KOPT-K1 (cell line): ENCODE data around the gene GPR65.
A peak's percentile ranks its signal among the peaks of the same experiment; 100 is the strongest.
"Not testable (repeated sequence)": the region's sequence is repeated elsewhere in the genome, so short reads cannot be mapped to it uniquely, and the experiment has no call there.

ENCODE experiments used
- H3K27ac ChIP-seq: fragments of 200-600 bp; sonication (generic); 2 replicates; pipeline ENCODE4 v1.5.1; 2016; ENCODE audit warnings: antibody characterized with exemption, mild to moderate bottlenecking, low read depth, low read length; ENCODE audit not compliant: poor library complexity, severe bottlenecking
- H3K36me3 ChIP-seq: fragments of 200-600 bp; sonication (generic); 2 replicates; pipeline ENCODE4 v1.5.1; 2017; ENCODE audit warnings: antibody characterized with exemption, mild to moderate bottlenecking, low read length, moderate library complexity; ENCODE audit not compliant: insufficient read depth
- H3K9me3 ChIP-seq: fragments of 200-600 bp; sonication (generic); 2 replicates; pipeline ENCODE4 v1.5.1; 2017; ENCODE audit warnings: antibody characterized with exemption, low read length, mild to moderate bottlenecking; ENCODE audit not compliant: insufficient read depth, poor library complexity, severe bottlenecking

Gene GPR65

DNA sequence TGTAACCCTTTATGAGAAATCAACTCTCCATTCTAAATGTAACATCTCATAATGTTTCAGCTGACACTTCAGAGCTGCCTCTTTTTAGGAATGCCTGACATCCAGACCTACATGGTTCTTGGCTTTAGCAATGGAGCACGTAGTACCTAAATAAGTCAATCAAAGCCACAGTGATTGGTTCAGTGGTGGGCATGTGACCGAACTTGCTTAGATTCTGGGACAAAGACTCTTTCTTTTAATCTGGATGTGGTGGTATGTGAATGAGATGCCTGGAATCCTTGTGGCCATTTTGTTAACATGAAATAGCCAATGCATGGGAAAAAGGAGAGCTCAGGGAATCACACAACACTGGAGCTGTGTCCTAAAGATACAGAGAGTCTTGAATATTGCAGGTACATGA is 11.8 kb downstream of the GPR65 start:
- no peak overlapping the region for H3K27ac ChIP-seq
- H3K36me3 ChIP-seq, result 0 out of 2 replicates have a peak, but pooled peaks cover 5% of the 10 kb centered on the region
- no peaks in the 10 kb centered on the region for H3K9me3 ChIP-seq

DNA sequence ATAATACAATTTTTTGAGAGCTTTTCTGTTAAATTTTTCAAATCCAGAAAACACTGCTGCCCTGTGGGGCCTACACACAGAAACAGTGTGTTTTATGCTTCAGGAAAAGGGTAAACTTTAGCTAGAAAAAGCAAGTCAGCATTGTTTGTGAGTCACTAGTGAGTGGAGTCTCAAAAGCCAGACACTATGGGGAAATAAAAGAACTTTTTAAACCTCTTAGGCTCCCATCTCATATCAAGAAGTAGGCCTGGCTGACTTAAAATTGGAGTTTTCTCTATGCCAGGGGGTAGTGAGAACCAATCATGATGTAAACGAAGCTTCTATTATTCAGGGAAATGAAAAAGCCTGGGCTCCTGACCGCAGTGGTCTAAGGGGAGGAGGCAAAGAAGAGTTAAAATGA is 12.6 kb downstream of the GPR65 start:
- Histone ChIP-seq H3K9me3 (no peaks in the 10 kb centered on the region), H3K27ac (no peak overlapping the region), H3K36me3 (0 out of 2 replicates have a peak, but pooled peaks cover 5% of the 10 kb centered on the region)

- no peaks in the 10 kb centered on the region for H3K9me3 ChIP-seq
- H3K27ac ChIP-seq, result peak overlapping the region; percentile 56
- no peaks in the 10 kb centered on the region for H3K36me3 ChIP-seq
Measured at GRCh38 chr14:88023658-88024187, 18.8 kb downstream of the GPR65 start.

- H3K27ac ChIP-seq, result peak overlapping the region; percentile 56
- not testable (repeated sequence) for H3K36me3 ChIP-seq, H3K9me3 ChIP-seq
Measured at GRCh38 chr14:88024252-88025086, 19.5 kb downstream of the GPR65 start.

GRCh38 chr14:88025313-88025712 is 20.4 kb downstream of the GPR65 start:
- H3K9me3 ChIP-seq, result no peaks in the 10 kb centered on the region
- H3K36me3 ChIP-seq, result no peaks in the 10 kb centered on the region
- H3K27ac ChIP-seq, result no peak overlapping the region

- Histone ChIP-seq H3K9me3 (no peaks in the 10 kb centered on the region), H3K27ac (peak overlapping the region; percentile 61), H3K36me3 (no peaks in the 10 kb centered on the region)
Measured at GRCh38 chr14:88026890-88027289, 22.0 kb downstream of the GPR65 start.

DNA sequence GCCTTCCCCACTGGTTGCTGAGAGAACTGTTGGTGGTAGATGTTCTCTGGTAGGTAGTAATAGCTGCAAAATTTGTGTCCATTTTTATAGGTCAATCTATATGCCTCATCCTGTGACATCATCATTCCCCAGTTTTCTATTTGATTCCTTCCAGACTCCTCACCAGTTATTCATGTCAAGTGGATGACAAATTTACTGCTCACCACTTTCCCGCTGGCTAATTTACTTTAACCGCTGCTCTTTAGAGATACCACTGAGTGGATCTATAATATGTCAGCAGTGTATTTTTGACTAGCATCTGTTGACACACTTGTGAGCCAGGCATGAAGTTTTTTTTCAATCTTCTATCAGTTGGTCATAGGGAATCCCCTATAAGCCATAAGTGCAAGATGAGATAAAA is 24.6 kb downstream of the GPR65 start:
- Histone ChIP-seq H3K9me3 (no peaks in the 10 kb centered on the region), H3K27ac (no peak overlapping the region), H3K36me3 (no peaks in the 10 kb centered on the region)

GRCh38 chr14:88030079-88030478 is 25.1 kb downstream of the GPR65 start:
- Histone ChIP-seq H3K36me3 (no peaks in the 10 kb centered on the region), H3K9me3 (no peaks in the 10 kb centered on the region), H3K27ac (no peak overlapping the region)

DNA sequence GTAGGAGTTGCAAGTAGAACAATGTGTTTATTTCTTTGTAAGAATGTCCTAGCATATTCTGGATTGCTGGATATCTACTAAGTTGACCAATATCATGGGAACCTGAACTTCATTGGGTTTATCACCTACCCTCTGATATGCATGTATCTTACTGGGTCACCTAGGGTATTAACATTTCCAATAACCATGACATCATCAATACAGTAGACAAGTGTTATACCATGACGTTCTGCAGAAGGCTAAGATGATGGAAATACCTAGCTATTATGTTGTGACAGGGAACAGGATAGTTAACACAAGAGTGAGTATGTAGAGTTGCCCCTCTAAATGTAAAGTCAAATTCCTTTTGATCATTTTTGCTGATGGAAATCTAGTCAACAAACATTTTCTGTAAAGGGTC is 26.0 kb downstream of the GPR65 start:
- Histone ChIP-seq H3K9me3 (no peaks in the 10 kb centered on the region), H3K27ac (no peak overlapping the region), H3K36me3 (no peaks in the 10 kb centered on the region)

GRCh38 chr14:88032373-88032772 is 27.4 kb downstream of the GPR65 start:
- Histone ChIP-seq H3K27ac (no peak overlapping the region), H3K36me3 (no peaks in the 10 kb centered on the region), H3K9me3 (no peaks in the 10 kb centered on the region)

GRCh38 chr14:88034076-88034475 is 29.1 kb downstream of the GPR65 start:
- no peaks in the 10 kb centered on the region for H3K9me3 ChIP-seq
- H3K27ac ChIP-seq, result no peak overlapping the region

DNA sequence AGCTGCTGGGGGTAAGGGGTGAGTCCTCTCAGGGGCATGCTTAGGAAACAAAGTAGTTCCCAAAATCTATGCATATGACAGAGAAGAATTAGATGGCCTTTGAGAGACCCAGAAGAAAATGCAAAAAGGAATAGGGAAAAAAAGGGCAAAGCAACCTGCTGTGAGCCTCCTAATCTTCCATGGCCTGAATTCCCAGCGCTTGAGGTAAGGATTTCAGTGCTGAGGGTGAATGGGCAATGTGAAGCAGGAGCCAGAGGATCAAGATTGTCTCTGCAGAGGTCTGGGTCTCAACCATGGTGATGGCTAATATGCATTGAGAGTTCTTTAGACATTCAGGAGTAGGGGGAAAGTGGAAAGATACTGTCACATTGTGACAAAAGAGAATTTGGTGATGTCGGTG is 31.5 kb downstream of the GPR65 start:
- Histone ChIP-seq H3K27ac (no peak overlapping the region), H3K9me3 (no peaks in the 10 kb centered on the region), H3K36me3 (no peaks in the 10 kb centered on the region)

More at GRCh38 chr14:88034076-88034475, 29.1 kb downstream of the GPR65 start:
- no peaks in the 10 kb centered on the region for H3K36me3 ChIP-seq

GRCh38 chr14:88037325-88037724 is 32.4 kb downstream of the GPR65 start:
- no peak overlapping the region for H3K27ac ChIP-seq

GRCh38 chr14:88039197-88039596 is 34.3 kb downstream of the GPR65 start:
- no peaks in the 10 kb centered on the region for H3K36me3 ChIP-seq

More at GRCh38 chr14:88037325-88037724, 32.4 kb downstream of the GPR65 start:
- Histone ChIP-seq H3K9me3 (no peaks in the 10 kb centered on the region), H3K36me3 (no peaks in the 10 kb centered on the region)

GRCh38 chr14:88040146-88040545 is 35.2 kb downstream of the GPR65 start:
- no peaks in the 10 kb centered on the region for H3K36me3 ChIP-seq
- H3K27ac ChIP-seq, result no peak overlapping the region
- no peaks in the 10 kb centered on the region for H3K9me3 ChIP-seq

More at GRCh38 chr14:88039197-88039596, 34.3 kb downstream of the GPR65 start:
- no peak overlapping the region for H3K27ac ChIP-seq
- H3K9me3 ChIP-seq, result no peaks in the 10 kb centered on the region
